Measurements from ENCODE around the gene GLCE. TPM values are rescaled to one million over a fixed set of nuclear protein-coding genes. Genes with fewer than 3 reads are reported as not detected.
"Not testable (repeated sequence)": the region's sequence is repeated elsewhere in the genome, so short reads cannot be mapped to it uniquely, and the experiment has no call there.

The GLCE gene
- total RNA-seq, 1 donor from 2014 or later = 7.8 TPM

- Histone ChIP-seq H3K4me3 (no peak overlapping the region), H3K9me3 (replicated peaks) (no peaks in the 10 kb centered on the region), H3K27ac (replicated peaks) (no peak overlapping the region), H3K27me3 (ENCODE audit: low read depth) (peaks cover 28% of the 10 kb centered on the region), H3K36me3 (no peaks in the 10 kb centered on the region), H3K4me1 (no peaks in the 10 kb centered on the region)
- no peak for DNase-seq
- no peak for TF ChIP-seq CTCF (IDR thresholded peaks at IDR 0.05; ENCODE audit: borderline replicate concordance)
- intact Hi-C loops (cut with micrococcal nuclease) = no loop called here
Measured at GRCh38 chr15:69149163-69149562, 11.3 kb upstream of the GLCE start.

- DNase-seq = no peak
- TF ChIP-seq CTCF (IDR thresholded peaks at IDR 0.05; ENCODE audit: borderline replicate concordance) = no peak
- Histone ChIP-seq H3K36me3 (no peaks in the 10 kb centered on the region), H3K4me1 (no peaks in the 10 kb centered on the region), H3K4me3 (no peak overlapping the region), H3K27ac (replicated peaks) (no peak overlapping the region), H3K27me3 (ENCODE audit: low read depth) (peaks cover 22% of the 10 kb centered on the region), H3K9me3 (replicated peaks) (no peaks in the 10 kb centered on the region)
- intact Hi-C loops (cut with micrococcal nuclease) = no loop called here
Measured at GRCh38 chr15:69149803-69150202, 10.6 kb upstream of the GLCE start.

- H3K9me3 ChIP-seq (replicated peaks) = no peaks in the 10 kb centered on the region
- no peak overlapping the region for H3K27ac ChIP-seq (replicated peaks)
- H3K4me1 ChIP-seq = no peaks in the 10 kb centered on the region
- H3K27me3 ChIP-seq (ENCODE audit: low read depth) = peaks cover 18% of the 10 kb centered on the region
- no peak for DNase-seq
- no peak overlapping the region for H3K4me3 ChIP-seq
- no peaks in the 10 kb centered on the region for H3K36me3 ChIP-seq
- intact Hi-C loops (cut with micrococcal nuclease) = no loop called here
- no peak for TF ChIP-seq CTCF (IDR thresholded peaks at IDR 0.05; ENCODE audit: borderline replicate concordance)
Measured at GRCh38 chr15:69150336-69150735, 10.1 kb upstream of the GLCE start.

- Histone ChIP-seq H3K4me1 (no peaks in the 10 kb centered on the region), H3K27ac (replicated peaks) (no peak overlapping the region), H3K36me3 (no peaks in the 10 kb centered on the region), H3K4me3 (no peak overlapping the region), H3K9me3 (replicated peaks) (no peaks in the 10 kb centered on the region), H3K27me3 (ENCODE audit: low read depth) (peaks cover 18% of the 10 kb centered on the region)
- DNase-seq = no peak
- intact Hi-C loops (cut with micrococcal nuclease) = no loop called here
- no peak for TF ChIP-seq CTCF (IDR thresholded peaks at IDR 0.05; ENCODE audit: borderline replicate concordance)
Measured at GRCh38 chr15:69150841-69151240, 9.6 kb upstream of the GLCE start.

- Histone ChIP-seq H3K27me3 (ENCODE audit: low read depth) (peaks cover 9% of the 10 kb centered on the region), H3K36me3 (no peaks in the 10 kb centered on the region), H3K27ac (replicated peaks) (no peak overlapping the region), H3K9me3 (replicated peaks) (no peaks in the 10 kb centered on the region), H3K4me1 (no peaks in the 10 kb centered on the region), H3K4me3 (no peak overlapping the region)
- intact Hi-C loops (cut with micrococcal nuclease) = no loop called here
- no peak for TF ChIP-seq CTCF (IDR thresholded peaks at IDR 0.05; ENCODE audit: borderline replicate concordance)
- DNase-seq = no peak
Measured at GRCh38 chr15:69153046-69153445, 7.4 kb upstream of the GLCE start.

GRCh38 chr15:69153587-69153986, 6.8 kb upstream of the GLCE start:
- H3K27ac ChIP-seq (replicated peaks); H3K27me3 ChIP-seq (ENCODE audit: low read depth); H3K9me3 ChIP-seq (replicated peaks); H3K36me3 ChIP-seq; H3K4me1 ChIP-seq; DNase-seq; intact Hi-C loops (cut with micrococcal nuclease); H3K4me3 ChIP-seq: not testable (repeated sequence)
